ENCODE measurements around the gene TADA2B.

TADA2B gene

DNA sequence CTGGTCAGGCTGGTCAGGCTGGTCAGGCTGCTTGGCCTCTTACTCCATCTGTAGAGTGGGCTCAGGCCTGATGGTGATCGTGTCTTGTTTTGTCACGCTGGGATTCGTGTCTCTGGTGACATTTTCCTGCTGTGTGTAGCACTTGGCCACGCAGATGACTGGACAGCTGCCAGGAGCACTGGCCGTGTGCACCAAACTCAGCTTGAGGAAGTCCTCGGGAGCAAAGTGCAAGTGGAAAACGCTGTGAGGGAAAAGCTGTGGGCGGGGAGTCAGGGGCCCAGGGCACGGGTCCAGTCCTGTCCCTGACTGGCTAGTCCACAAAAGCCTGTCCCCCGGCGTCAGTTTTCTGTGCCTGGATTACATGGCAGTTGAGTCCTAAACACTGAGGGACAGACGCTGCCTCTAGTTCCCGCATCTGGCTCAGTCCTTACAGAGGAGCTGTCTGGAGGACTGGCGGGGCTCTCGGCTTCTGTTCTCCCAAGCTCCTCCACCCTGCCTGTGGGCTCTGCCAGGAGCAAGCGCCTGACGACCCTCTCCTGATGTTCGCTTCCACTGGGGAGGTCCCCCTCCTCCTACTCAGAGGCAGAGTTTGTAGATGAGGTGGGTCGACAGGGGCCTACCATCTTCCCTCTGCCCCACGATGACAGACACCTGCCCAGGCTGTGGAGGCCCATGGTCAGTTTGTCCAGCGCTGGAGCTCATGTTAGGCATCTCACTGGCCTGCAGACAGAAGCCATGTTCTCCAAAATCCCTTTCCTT is 60.6 kb downstream of the TADA2B start:
- Histone ChIP-seq H3K9me3 (ENCODE audit: control insufficient read depth, low read length) (no peaks in the 10 kb centered on the region), H3K4me2 (ENCODE audit: low read length, poor library complexity, severe bottlenecking) (peak overlapping the region; percentile 40), H3K9ac (ENCODE audit: low read length) (peak overlapping the region; percentile 58), H2BK15ac (ENCODE audit: low read depth, poor library complexity, severe bottlenecking) (no peak overlapping the region), H4K91ac (ENCODE audit: low read length) (no peak overlapping the region), H2BK120ac (ENCODE audit: low read depth, low read length) (no peak overlapping the region), H3K27ac (ENCODE audit: low read length, poor library complexity, severe bottlenecking) (no peak overlapping the region), H3K14ac (ENCODE audit: low read length in 2 of 2) (no peak overlapping the region), H3K4me3 (ENCODE audit: insufficient read depth in 1 of 2, low read depth in 1 of 2, low read length in 2 of 2) (peak overlapping the region in 1 of 2 experiments; percentile 86), H3K18ac (ENCODE audit: low read depth in 1 of 2, low read length in 2 of 2) (peak overlapping the region in 1 of 2 experiments; percentile 47), H3K4ac (ENCODE audit: low read depth in 1 of 2, low read length in 2 of 2) (no peak overlapping the region), H2BK5ac (ENCODE audit: low read depth, low read length, poor library complexity, severe bottlenecking) (no peak overlapping the region), H4K8ac (ENCODE audit: low read length) (no peak overlapping the region), H2AFZ (ENCODE audit: low read depth, low read length) (no peak overlapping the region), H3K36me3 (ENCODE audit: control insufficient read depth in 1 of 2, insufficient read depth in 2 of 2, low read depth in 1 of 2, low read length in 2 of 2) (no peaks in the 10 kb centered on the region), H3K79me1 (replicated peaks; ENCODE audit: low read length, poor library complexity, severe bottlenecking) (no peaks in the 10 kb centered on the region), H2BK12ac (ENCODE audit: low read length in 2 of 2) (no peak overlapping the region), H3K23ac (ENCODE audit: low read length in 2 of 2) (no peak overlapping the region), H2AK5ac (ENCODE audit: low read length, severe bottlenecking) (no peak overlapping the region), H3K4me1 (ENCODE audit: control insufficient read depth, insufficient read depth, low read depth, low read length) (peaks cover 20% of the 10 kb centered on the region), H3K27me3 (ENCODE audit: control insufficient read depth in 1 of 2, insufficient read depth in 1 of 2, low read length in 2 of 2) (no peaks in the 10 kb centered on the region)
- WGBS, result 57% methylated on average over 21 of the region's 21 CpGs
- peak; percentile 54 for DNase-seq

DNA sequence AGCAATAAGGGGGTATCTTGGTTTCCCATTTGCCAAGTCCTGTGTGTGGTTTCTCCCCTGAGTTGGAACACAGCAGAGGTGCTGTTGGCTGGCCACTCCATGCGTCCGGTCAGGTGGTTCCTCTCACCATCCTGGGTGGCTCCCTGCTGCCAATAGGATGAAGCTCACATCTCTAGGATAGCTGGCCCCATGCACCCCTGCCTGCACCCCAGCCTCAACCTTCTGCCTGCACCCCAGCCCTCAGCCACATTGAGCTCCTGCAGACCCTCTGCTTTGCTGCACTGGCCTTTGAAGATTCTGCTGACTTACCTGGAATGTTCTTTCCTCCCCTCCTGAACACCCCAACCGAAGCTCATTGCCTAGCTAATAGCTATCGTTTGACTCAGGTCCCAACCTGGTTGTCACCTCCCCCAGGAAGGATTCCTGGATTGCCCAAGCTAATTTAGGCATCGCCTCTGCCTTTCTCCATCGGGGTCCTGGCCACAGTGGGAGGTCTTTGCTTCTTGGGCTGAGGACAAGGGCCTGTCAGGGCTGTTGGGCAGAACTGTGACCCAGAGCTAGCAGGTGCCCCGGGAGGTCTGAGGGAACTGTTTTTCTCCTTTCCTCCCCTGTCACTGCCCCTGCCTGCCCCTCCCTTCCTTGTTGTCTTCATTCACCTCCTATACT is 61.3 kb downstream of the TADA2B start:
- H3K36me3 ChIP-seq (ENCODE audit: control insufficient read depth in 1 of 2, insufficient read depth in 2 of 2, low read depth in 1 of 2, low read length in 2 of 2), result no peaks in the 10 kb centered on the region
- no peak overlapping the region for H3K4ac ChIP-seq (ENCODE audit: low read depth in 1 of 2, low read length in 2 of 2)
- H2AK5ac ChIP-seq (ENCODE audit: low read length, severe bottlenecking), result no peak overlapping the region
- H2BK12ac ChIP-seq (ENCODE audit: low read length in 2 of 2), result no peak overlapping the region
- H2BK5ac ChIP-seq (ENCODE audit: low read depth, low read length, poor library complexity, severe bottlenecking), result no peak overlapping the region
- no peak overlapping the region for H3K18ac ChIP-seq (ENCODE audit: low read depth in 1 of 2, low read length in 2 of 2)
- no peak overlapping the region for H2BK15ac ChIP-seq (ENCODE audit: low read depth, poor library complexity, severe bottlenecking)
- WGBS, result 82% methylated on average over 7 of the region's 7 CpGs
- H3K4me1 ChIP-seq (ENCODE audit: control insufficient read depth, insufficient read depth, low read depth, low read length), result peaks cover 20% of the 10 kb centered on the region
- no peak overlapping the region for H3K14ac ChIP-seq (ENCODE audit: low read length in 2 of 2)
- DNase-seq, result no peak
- peaks cover 0 to 4% of the 10 kb centered on the region in 2 experiments for H3K27me3 ChIP-seq (ENCODE audit: control insufficient read depth in 1 of 2, insufficient read depth in 1 of 2, low read length in 2 of 2)
- H3K9ac ChIP-seq (ENCODE audit: low read length), result no peak overlapping the region
- no peaks in the 10 kb centered on the region for H3K79me1 ChIP-seq (replicated peaks; ENCODE audit: low read length, poor library complexity, severe bottlenecking)
- H3K27ac ChIP-seq (ENCODE audit: low read length, poor library complexity, severe bottlenecking), result no peak overlapping the region
- no peak overlapping the region for H2BK120ac ChIP-seq (ENCODE audit: low read depth, low read length)
- no peak overlapping the region for H3K4me3 ChIP-seq (ENCODE audit: insufficient read depth in 1 of 2, low read depth in 1 of 2, low read length in 2 of 2)
- H2AFZ ChIP-seq (ENCODE audit: low read depth, low read length), result no peak overlapping the region
- H4K91ac ChIP-seq (ENCODE audit: low read length), result no peak overlapping the region
- no peak overlapping the region for H3K4me2 ChIP-seq (ENCODE audit: low read length, poor library complexity, severe bottlenecking)
- H3K9me3 ChIP-seq (ENCODE audit: control insufficient read depth, low read length), result no peaks in the 10 kb centered on the region
- no peak overlapping the region for H4K8ac ChIP-seq (ENCODE audit: low read length)
- no peak overlapping the region for H3K23ac ChIP-seq (ENCODE audit: low read length in 2 of 2)

DNA sequence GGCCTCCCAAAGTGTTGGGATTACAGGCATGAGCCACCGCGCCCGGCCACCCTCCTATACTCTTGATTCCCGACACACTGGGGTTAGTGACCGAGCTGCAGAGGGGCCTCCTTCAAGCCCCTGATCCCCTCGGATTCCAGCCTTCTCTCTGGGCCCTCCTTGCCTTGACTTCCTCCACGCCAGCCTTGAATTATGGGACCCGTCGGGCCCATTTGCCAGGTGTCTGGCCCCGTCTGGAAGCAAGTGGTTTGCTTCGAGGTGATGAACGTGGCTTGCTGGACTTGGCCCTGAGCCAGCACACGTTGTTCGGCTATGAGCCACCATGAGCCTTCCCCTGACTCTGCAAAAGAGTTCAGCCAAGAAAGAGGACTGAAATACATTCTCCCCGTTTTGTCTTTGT is 62.1 kb downstream of the TADA2B start:
- H3K23ac ChIP-seq (ENCODE audit: low read length in 2 of 2), result no peak overlapping the region
- no peak overlapping the region for H3K27ac ChIP-seq (ENCODE audit: low read length, poor library complexity, severe bottlenecking)
- peaks cover 20% of the 10 kb centered on the region for H3K4me1 ChIP-seq (ENCODE audit: control insufficient read depth, insufficient read depth, low read depth, low read length)
- no peak for DNase-seq
- H2BK15ac ChIP-seq (ENCODE audit: low read depth, poor library complexity, severe bottlenecking), result no peak overlapping the region
- H3K4ac ChIP-seq (ENCODE audit: low read depth in 1 of 2, low read length in 2 of 2), result no peak overlapping the region
- H2AFZ ChIP-seq (ENCODE audit: low read depth, low read length), result no peak overlapping the region
- no peak overlapping the region for H3K14ac ChIP-seq (ENCODE audit: low read length in 2 of 2)
- no peak overlapping the region for H4K91ac ChIP-seq (ENCODE audit: low read length)
- no peak overlapping the region for H4K8ac ChIP-seq (ENCODE audit: low read length)
- H3K18ac ChIP-seq (ENCODE audit: low read depth in 1 of 2, low read length in 2 of 2), result no peak overlapping the region
- H3K4me3 ChIP-seq (ENCODE audit: insufficient read depth in 1 of 2, low read depth in 1 of 2, low read length in 2 of 2), result no peak overlapping the region
- H2BK5ac ChIP-seq (ENCODE audit: low read depth, low read length, poor library complexity, severe bottlenecking), result no peak overlapping the region
- peaks cover 0 to 4% of the 10 kb centered on the region in 2 experiments for H3K27me3 ChIP-seq (ENCODE audit: control insufficient read depth in 1 of 2, insufficient read depth in 1 of 2, low read length in 2 of 2)
- no peak overlapping the region for H3K9ac ChIP-seq (ENCODE audit: low read length)
- H3K79me1 ChIP-seq (replicated peaks; ENCODE audit: low read length, poor library complexity, severe bottlenecking), result no peaks in the 10 kb centered on the region
- 82% methylated on average over 15 of the region's 15 CpGs for WGBS
- H2BK12ac ChIP-seq (ENCODE audit: low read length in 2 of 2), result no peak overlapping the region
- H3K36me3 ChIP-seq (ENCODE audit: control insufficient read depth in 1 of 2, insufficient read depth in 2 of 2, low read depth in 1 of 2, low read length in 2 of 2), result no peaks in the 10 kb centered on the region
- H2BK120ac ChIP-seq (ENCODE audit: low read depth, low read length), result no peak overlapping the region
- no peaks in the 10 kb centered on the region for H3K9me3 ChIP-seq (ENCODE audit: control insufficient read depth, low read length)
- H2AK5ac ChIP-seq (ENCODE audit: low read length, severe bottlenecking), result no peak overlapping the region
- no peak overlapping the region for H3K4me2 ChIP-seq (ENCODE audit: low read length, poor library complexity, severe bottlenecking)

DNA sequence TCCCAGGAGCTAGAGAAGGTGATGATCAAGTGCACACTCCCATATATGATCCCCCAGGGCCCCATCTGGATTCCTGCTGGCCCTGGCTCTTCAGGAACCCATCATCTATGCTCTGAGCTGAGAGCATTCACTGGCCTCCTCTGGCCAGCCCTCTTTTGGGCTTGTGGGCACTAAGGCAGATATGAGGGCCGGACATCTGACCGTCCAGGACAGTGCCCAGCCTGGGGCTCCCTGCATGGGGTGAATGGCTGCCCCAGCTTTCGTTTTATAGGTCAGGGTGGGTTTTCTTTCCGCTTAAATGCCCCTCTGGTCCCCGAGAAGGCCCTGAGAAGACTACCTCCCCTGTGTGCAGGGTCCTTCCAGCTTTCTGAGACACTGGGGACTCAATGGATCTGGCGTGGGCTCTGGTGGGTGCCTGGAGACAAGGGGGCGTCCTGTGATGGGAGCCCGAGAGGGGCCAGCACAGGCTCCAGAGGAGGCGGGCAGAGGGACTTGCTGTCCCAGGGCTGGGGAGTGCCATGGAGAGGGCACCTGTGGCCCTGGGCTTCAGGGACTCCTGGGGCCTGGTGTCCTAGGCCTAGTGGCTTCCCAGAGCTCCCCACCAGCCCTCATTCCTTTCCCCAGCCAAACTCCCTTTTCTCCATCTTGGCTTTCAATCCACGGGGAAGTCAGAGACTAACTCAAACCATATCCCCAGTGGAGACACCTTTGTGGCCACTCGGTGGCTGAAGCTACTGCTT is 64.2 kb downstream of the TADA2B start:
- H3K4me3 ChIP-seq (ENCODE audit: insufficient read depth in 1 of 2, low read depth in 1 of 2, low read length in 2 of 2), result no peak overlapping the region
- no peak overlapping the region for H4K8ac ChIP-seq (ENCODE audit: low read length)
- H2BK12ac ChIP-seq (ENCODE audit: low read length in 2 of 2), result no peak overlapping the region
- no peaks in the 10 kb centered on the region for H3K79me1 ChIP-seq (replicated peaks; ENCODE audit: low read length, poor library complexity, severe bottlenecking)
- DNase-seq, result no peak
- H3K18ac ChIP-seq (ENCODE audit: low read depth in 1 of 2, low read length in 2 of 2), result no peak overlapping the region
- no peak overlapping the region for H2AFZ ChIP-seq (ENCODE audit: low read depth, low read length)
- H3K4me1 ChIP-seq (ENCODE audit: control insufficient read depth, insufficient read depth, low read depth, low read length), result peaks cover 13% of the 10 kb centered on the region
- H3K4me2 ChIP-seq (ENCODE audit: low read length, poor library complexity, severe bottlenecking), result no peak overlapping the region
- no peak overlapping the region for H3K14ac ChIP-seq (ENCODE audit: low read length in 2 of 2)
- no peak overlapping the region for H2BK5ac ChIP-seq (ENCODE audit: low read depth, low read length, poor library complexity, severe bottlenecking)
- no peaks in the 10 kb centered on the region for H3K36me3 ChIP-seq (ENCODE audit: control insufficient read depth in 1 of 2, insufficient read depth in 2 of 2, low read depth in 1 of 2, low read length in 2 of 2)
- no peak overlapping the region for H3K23ac ChIP-seq (ENCODE audit: low read length in 2 of 2)
- H2BK15ac ChIP-seq (ENCODE audit: low read depth, poor library complexity, severe bottlenecking), result no peak overlapping the region
- H3K9ac ChIP-seq (ENCODE audit: low read length), result no peak overlapping the region
- H4K91ac ChIP-seq (ENCODE audit: low read length), result no peak overlapping the region
- H3K9me3 ChIP-seq (ENCODE audit: control insufficient read depth, low read length), result no peaks in the 10 kb centered on the region
- no peak overlapping the region for H3K27ac ChIP-seq (ENCODE audit: low read length, poor library complexity, severe bottlenecking)
- H2BK120ac ChIP-seq (ENCODE audit: low read depth, low read length), result no peak overlapping the region
- WGBS, result 86% methylated on average over 10 of the region's 11 CpGs
- peaks cover 0 to 6% of the 10 kb centered on the region in 2 experiments for H3K27me3 ChIP-seq (ENCODE audit: control insufficient read depth in 1 of 2, insufficient read depth in 1 of 2, low read length in 2 of 2)
- no peak overlapping the region for H3K4ac ChIP-seq (ENCODE audit: low read depth in 1 of 2, low read length in 2 of 2)
- H2AK5ac ChIP-seq (ENCODE audit: low read length, severe bottlenecking), result no peak overlapping the region
